GM06990 (cell line): ENCODE results near the gene CFD.
"Not testable (repeated sequence)": the region's sequence is repeated elsewhere in the genome, so short reads cannot be mapped to it uniquely, and the experiment has no call there.

Source experiments
- DNase-seq: peaks from one replicate; pipeline ENCODE4 v3.0.0-alpha.2; 2011; ENCODE audit not compliant: insufficient read length; ENCODE audit errors: extremely low read depth
- H3K27me3 ChIP-seq: replicated peaks from 2 replicates; pipeline ENCODE4 v1.6.0; 2011; ENCODE audit warnings: low read length; ENCODE audit not compliant: control insufficient read depth, insufficient read depth
- H3K36me3 ChIP-seq: 2 replicates; pipeline ENCODE4 v1.5.1; 2011; ENCODE audit warnings: low read length; ENCODE audit not compliant: control insufficient read depth, insufficient read depth
- H3K4me3 ChIP-seq: replicated peaks from 2 replicates; pipeline ENCODE4 v1.5.1; 2011; ENCODE audit warnings: low read depth, mild to moderate bottlenecking, control low read depth, low read length
- TF ChIP-seq, protein P1 (sequence below): IDR thresholded peaks from 2 replicates; pipeline ENCODE4 v1.5.1; 2011; ENCODE audit warnings: low read length, control low read depth, mild to moderate bottlenecking, inconsistent platforms; ENCODE audit not compliant: insufficient read depth, poor library complexity, severe bottlenecking

CFD gene

GRCh38 chr19:816500-816857, 43.0 kb upstream of the CFD start:
- H3K36me3 ChIP-seq, result peaks cover 3% of the 10 kb centered on the region
- TF ChIP-seq, protein P1, sequence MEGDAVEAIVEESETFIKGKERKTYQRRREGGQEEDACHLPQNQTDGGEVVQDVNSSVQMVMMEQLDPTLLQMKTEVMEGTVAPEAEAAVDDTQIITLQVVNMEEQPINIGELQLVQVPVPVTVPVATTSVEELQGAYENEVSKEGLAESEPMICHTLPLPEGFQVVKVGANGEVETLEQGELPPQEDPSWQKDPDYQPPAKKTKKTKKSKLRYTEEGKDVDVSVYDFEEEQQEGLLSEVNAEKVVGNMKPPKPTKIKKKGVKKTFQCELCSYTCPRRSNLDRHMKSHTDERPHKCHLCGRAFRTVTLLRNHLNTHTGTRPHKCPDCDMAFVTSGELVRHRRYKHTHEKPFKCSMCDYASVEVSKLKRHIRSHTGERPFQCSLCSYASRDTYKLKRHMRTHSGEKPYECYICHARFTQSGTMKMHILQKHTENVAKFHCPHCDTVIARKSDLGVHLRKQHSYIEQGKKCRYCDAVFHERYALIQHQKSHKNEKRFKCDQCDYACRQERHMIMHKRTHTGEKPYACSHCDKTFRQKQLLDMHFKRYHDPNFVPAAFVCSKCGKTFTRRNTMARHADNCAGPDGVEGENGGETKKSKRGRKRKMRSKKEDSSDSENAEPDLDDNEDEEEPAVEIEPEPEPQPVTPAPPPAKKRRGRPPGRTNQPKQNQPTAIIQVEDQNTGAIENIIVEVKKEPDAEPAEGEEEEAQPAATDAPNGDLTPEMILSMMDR, result no peak

DNA sequence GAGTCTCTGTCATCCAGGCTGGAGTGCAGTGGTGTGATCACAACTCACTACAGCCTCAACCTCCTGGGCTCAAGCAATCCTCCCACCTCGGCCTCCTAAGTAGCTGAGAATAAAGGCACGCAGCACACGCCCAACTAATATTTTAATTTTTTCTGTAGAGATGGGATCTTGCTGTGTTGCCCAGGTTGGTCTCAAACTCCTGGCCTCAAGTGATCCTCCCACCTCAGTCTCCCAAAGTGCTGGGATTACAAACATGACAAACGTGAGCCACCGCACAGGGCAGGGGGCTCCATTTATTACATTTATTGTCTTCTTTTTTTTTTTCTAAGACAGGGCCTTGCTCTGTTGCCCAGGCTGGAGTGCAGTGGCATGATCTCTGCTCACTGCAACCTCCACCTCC, 39.3 kb upstream of the CFD start:
- H3K36me3 ChIP-seq, H3K27me3 ChIP-seq, H3K4me3 ChIP-seq, DNase-seq: not testable (repeated sequence)

More at GRCh38 chr19:816500-816857, 43.0 kb upstream of the CFD start:
- DNase-seq, result no peak
- H3K4me3 ChIP-seq, result no peak overlapping the region
- no peaks in the 10 kb centered on the region for H3K27me3 ChIP-seq

DNA sequence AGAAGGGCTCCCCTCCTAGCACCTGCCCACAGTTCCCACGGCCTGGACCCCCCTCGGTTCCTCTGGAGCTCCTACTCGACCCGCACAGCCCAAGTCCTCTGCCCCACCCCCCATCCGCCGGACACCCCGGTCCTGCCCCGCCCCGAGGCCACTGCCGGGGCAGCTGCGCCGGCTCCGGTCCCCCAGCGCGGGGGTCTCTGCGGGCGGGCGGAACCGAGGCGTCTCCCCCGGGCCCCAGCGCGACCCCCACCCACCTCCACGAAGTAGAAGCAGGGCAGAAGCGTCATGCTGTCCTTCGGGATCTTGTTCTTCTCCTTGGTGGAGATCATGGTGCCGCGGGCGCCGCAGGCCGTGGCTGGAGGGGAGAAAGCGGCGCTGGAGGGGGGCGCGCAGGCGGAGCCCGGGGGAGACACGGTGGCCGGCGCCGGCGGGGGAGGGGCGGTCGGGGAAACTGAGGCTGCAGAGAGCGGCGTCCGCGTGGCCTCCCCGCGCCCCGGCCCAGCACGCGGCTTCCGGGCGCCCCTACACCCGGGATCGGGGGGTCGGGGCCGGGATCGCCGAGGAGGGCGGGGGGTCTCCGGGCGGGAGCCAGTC, 38.1 kb upstream of the CFD start:
- DNase-seq, result no peak
- Histone ChIP-seq H3K27me3 (no peaks in the 10 kb centered on the region), H3K36me3 (no peaks in the 10 kb centered on the region), H3K4me3 (no peak overlapping the region)
- TF ChIP-seq, protein P1, result no peak

DNA sequence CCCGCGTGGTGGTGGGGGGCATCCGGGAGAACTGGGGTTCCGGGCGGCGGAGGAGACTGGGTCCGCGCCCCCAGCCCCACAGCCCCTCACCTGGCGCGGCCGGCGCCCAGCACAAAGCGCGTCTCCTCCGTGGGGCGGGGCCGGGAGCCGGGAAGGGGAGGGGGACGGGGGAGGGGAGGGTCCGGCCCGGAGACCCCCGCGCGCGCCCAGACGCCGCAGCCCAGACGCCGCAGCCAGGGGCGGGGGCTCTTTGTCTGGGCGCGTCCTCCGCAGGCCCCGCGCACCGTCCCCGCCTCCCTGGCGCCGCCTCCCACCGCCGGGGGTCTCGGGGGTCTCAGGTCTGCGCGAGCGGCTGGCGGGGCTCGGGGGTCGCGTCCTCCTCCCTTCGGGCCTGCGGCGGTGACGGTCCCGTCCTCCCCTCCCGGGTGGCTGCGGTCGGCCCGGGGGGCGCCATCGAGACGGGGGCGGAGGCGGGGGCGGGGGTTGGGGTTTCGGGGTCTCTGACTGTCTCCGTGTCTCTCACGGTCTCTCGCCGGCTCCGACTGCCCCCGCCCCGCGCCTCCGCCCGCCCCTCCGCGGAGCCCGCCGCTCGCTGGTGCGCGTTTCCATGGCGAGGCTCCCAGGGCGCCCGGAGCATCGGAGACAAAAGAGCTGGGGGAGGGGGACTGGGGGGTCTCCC, 37.5 kb upstream of the CFD start, which contains the start of gene PLPPR3:
PLPPR3 (minus strand) TSS at position 131 of the 679 bp plus-strand sequence. CDS start 396 bp downstream, outside the sequence.
- DNase-seq, result no peak
- Histone ChIP-seq H3K27me3 (no peaks in the 10 kb centered on the region), H3K4me3 (no peak within 1 kb of the TSS), H3K36me3 (no peaks in the 10 kb centered on the region)
- TF ChIP-seq, protein P1, result no peak

GRCh38 chr19:823565-824121, 35.8 kb upstream of the CFD start:
- TF ChIP-seq, protein P1, result no peak
- Histone ChIP-seq H3K36me3 (no peaks in the 10 kb centered on the region), H3K27me3 (no peaks in the 10 kb centered on the region), H3K4me3 (no peak overlapping the region)
- no peak for DNase-seq

DNA sequence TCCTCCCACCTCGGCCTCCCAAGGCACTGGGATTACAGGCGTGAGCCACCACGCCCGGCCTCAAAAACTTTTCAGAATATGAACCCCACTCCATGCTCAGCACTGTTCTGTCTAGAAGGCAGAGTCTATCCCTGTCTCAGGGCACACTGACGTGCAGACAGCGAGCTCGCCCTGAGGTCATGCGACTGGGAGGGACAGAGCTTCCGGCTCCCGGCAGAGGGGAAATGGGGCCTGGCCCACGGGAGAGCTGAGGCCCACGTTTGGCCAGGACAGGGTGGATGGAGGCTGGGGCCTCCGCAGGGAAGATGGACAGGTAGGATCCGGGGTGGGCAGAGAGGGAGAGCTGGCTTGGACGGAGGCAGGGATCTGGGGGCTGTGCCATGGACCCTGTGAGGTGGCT, 34.6 kb upstream of the CFD start:
- TF ChIP-seq, protein P1, result no peak
- Histone ChIP-seq H3K27me3 (no peaks in the 10 kb centered on the region), H3K36me3 (no peaks in the 10 kb centered on the region), H3K4me3 (no peak overlapping the region)
- no peak for DNase-seq
